GM12892 (cell line): ENCODE measurements around the gene ANO4. TPM values are rescaled to one million over a fixed set of nuclear protein-coding genes. Genes with fewer than 3 reads are reported as not detected.

ENCODE experiments used
- DNase-seq: peaks from one replicate; pipeline ENCODE4 v3.0.0; 2011; ENCODE audit not compliant: insufficient read length
- FAIRE-seq: peaks from 2 replicates; lab custom pipeline; 2011; peaks lifted over from hg19 to GRCh38; lab: Jason Lieb, UNC
- POLR2A ChIP-seq: IDR thresholded peaks from 2 replicates; pipeline ENCODE4 v1.6.1; 2011; ENCODE audit warnings: low read depth, low read length, control low read depth
- POLR2AphosphoS5 ChIP-seq: IDR thresholded peaks from 2 replicates; pipeline ENCODE4 v1.6.1; 2011; ENCODE audit warnings: low read depth, low read length, control low read depth
- TAF1 ChIP-seq: IDR thresholded peaks from 2 replicates; pipeline ENCODE4 v1.6.1; 2011; ENCODE audit warnings: low read depth, mild to moderate bottlenecking, control low read depth, low read length, borderline replicate concordance
- polyA plus RNA-seq: library from polyadenylated mRNA; unstranded; fragments of >200 nt; gene quantifications from one replicate; pipeline ENCODE4 v1.2.1, GENCODE V29; 2012; ENCODE audit warnings: missing spikeins, inconsistent platforms; ENCODE audit not compliant: missing spikeins

Gene ANO4
- not detected for polyA plus RNA-seq

GRCh38 chr12:100794441-100795173 is at the start of gene ANO4:
Gene ANO4, plus strand, starts transcription at chr12:100794776. Its CDS starts 107,010 bp downstream, at chr12:100901786.
- no peak for DNase-seq
- TF ChIP-seq POLR2A = no peak
- no peak for FAIRE-seq

- no peak for DNase-seq
- TF ChIP-seq TAF1 = no peak
- no peak for TF ChIP-seq POLR2A
- TF ChIP-seq POLR2AphosphoS5 = no peak
- no peak for FAIRE-seq
These were observed 49.1 kb upstream of the ANO4 start for GRCh38 chr12:100745378-100746071.

- TF ChIP-seq POLR2A (no peak), TAF1 (no peak), POLR2AphosphoS5 (no peak)
- DNase-seq = no peak
- no peak for FAIRE-seq
These were observed 41.7 kb upstream of the ANO4 start for GRCh38 chr12:100752841-100753240.

GRCh38 chr12:100753837-100754236 is 40.7 kb upstream of the ANO4 start:
- FAIRE-seq (no peak), DNase-seq (no peak)
- no peak for TF ChIP-seq POLR2AphosphoS5

- no peak for DNase-seq
- no peak for FAIRE-seq
- TF ChIP-seq POLR2AphosphoS5 (no peak), POLR2A (no peak), TAF1 (no peak)
These were observed 39.4 kb upstream of the ANO4 start for GRCh38 chr12:100755186-100755585.

GRCh38 chr12:100758083-100758482 is 36.5 kb upstream of the ANO4 start:
- FAIRE-seq = no peak
- TF ChIP-seq TAF1 (no peak), POLR2AphosphoS5 (no peak), POLR2A (no peak)
- no peak for DNase-seq

- DNase-seq (no peak), FAIRE-seq (no peak)
- no peak for TF ChIP-seq POLR2AphosphoS5
- TF ChIP-seq POLR2A = no peak
- TF ChIP-seq TAF1 = no peak
These were observed 27.2 kb upstream of the ANO4 start for GRCh38 chr12:100767371-100767770.

GRCh38 chr12:100767950-100768349 is 26.6 kb upstream of the ANO4 start:
- no peak for DNase-seq
- TF ChIP-seq TAF1 (no peak), POLR2A (no peak), POLR2AphosphoS5 (no peak)
- no peak for FAIRE-seq

GRCh38 chr12:100778967-100779590 is 15.5 kb upstream of the ANO4 start:
- FAIRE-seq (no peak), DNase-seq (no peak)
- no peak for TF ChIP-seq POLR2A
- TF ChIP-seq POLR2AphosphoS5 = no peak
- TF ChIP-seq TAF1 = no peak

GRCh38 chr12:100789146-100789545 is 5.4 kb upstream of the ANO4 start:
- DNase-seq = no peak
- FAIRE-seq = no peak
- no peak for TF ChIP-seq POLR2A
- TF ChIP-seq POLR2AphosphoS5 = no peak
- no peak for TF ChIP-seq TAF1

- no peak for FAIRE-seq
- TF ChIP-seq POLR2AphosphoS5 (no peak), TAF1 (no peak), POLR2A (no peak)
- DNase-seq = no peak
These were observed 4.6 kb upstream of the ANO4 start for GRCh38 chr12:100789975-100790374.
